ENCODE data around the gene OTOGL.

GRCh38 chr12:80101126-80101525 lies 1.8 kb downstream of the OTOGL start:
- TF ChIP-seq POLR2AphosphoS5 (IDR thresholded peaks at IDR 0.05): no peak
- TF ChIP-seq, protein P1, sequence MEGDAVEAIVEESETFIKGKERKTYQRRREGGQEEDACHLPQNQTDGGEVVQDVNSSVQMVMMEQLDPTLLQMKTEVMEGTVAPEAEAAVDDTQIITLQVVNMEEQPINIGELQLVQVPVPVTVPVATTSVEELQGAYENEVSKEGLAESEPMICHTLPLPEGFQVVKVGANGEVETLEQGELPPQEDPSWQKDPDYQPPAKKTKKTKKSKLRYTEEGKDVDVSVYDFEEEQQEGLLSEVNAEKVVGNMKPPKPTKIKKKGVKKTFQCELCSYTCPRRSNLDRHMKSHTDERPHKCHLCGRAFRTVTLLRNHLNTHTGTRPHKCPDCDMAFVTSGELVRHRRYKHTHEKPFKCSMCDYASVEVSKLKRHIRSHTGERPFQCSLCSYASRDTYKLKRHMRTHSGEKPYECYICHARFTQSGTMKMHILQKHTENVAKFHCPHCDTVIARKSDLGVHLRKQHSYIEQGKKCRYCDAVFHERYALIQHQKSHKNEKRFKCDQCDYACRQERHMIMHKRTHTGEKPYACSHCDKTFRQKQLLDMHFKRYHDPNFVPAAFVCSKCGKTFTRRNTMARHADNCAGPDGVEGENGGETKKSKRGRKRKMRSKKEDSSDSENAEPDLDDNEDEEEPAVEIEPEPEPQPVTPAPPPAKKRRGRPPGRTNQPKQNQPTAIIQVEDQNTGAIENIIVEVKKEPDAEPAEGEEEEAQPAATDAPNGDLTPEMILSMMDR (IDR thresholded peaks at IDR 0.05): no peak

All from suprapubic skin (tissue), 3 donors.